DND-41 (cell line): ENCODE results near the gene SPAG16.

Experiments
- ATAC-seq: fragments of 200-7000 bp; cut with Tn5 transposase; 3 replicates; pipeline ENCODE4 v1.9.1; 2021; ENCODE audit warnings: low read depth; ENCODE audit not compliant: insufficient read depth
- DNase-seq: peaks from one replicate; pipeline ENCODE4 v3.0.0-alpha.2; 2020
- H2AFZ ChIP-seq: 2 replicates; pipeline ENCODE4 v1.6.0; 2012; ENCODE audit warnings: low read depth, low read length
- H3K27ac ChIP-seq: 2 replicates; pipeline ENCODE4 v1.5.1; 2012; ENCODE audit warnings: low read length, inconsistent platforms
- H3K27me3 ChIP-seq: fragments of 200-600 bp; sonication (generic); 2 replicates; pipeline ENCODE4 v1.6.0; 2012; ENCODE audit warnings: low read length, mild to moderate bottlenecking, inconsistent platforms; ENCODE audit not compliant: insufficient read depth, poor library complexity
- H3K36me3 ChIP-seq: 2 replicates; pipeline ENCODE4 v1.5.1; 2012; ENCODE audit warnings: low read length, inconsistent platforms; ENCODE audit not compliant: insufficient read depth
- H3K4me1 ChIP-seq: 2 replicates; pipeline ENCODE4 v1.5.1; 2012; ENCODE audit warnings: mild to moderate bottlenecking, low read length; ENCODE audit not compliant: insufficient read depth
- H3K4me2 ChIP-seq: 2 replicates; pipeline ENCODE4 v1.6.0; 2012; ENCODE audit warnings: mild to moderate bottlenecking, moderate library complexity, low read length, inconsistent platforms; ENCODE audit not compliant: insufficient read depth
- H3K4me3 ChIP-seq, 2 experiments: fragments of 200-600 bp in 1 of 2; shearing (Covaris generic) in 1 of 2; 2 replicates each; pipeline ENCODE4 v1.5.1; 2012 to 2016; ENCODE audit warnings: inconsistent platforms in 2 of 2, low read length in 2 of 2, mild to moderate bottlenecking in 2 of 2, low read depth in 1 of 2, moderate library complexity in 1 of 2
- H3K79me2 ChIP-seq: 2 replicates; pipeline ENCODE4 v1.6.0; 2012; ENCODE audit warnings: low read length, inconsistent platforms; ENCODE audit not compliant: insufficient read depth
- H3K9ac ChIP-seq: 2 replicates; pipeline ENCODE4 v1.6.0; 2012; ENCODE audit warnings: low read depth, mild to moderate bottlenecking, inconsistent platforms, low read length, moderate library complexity
- H3K9me3 ChIP-seq: 2 replicates; pipeline ENCODE4 v1.5.1; 2012; ENCODE audit warnings: low read length, moderate library complexity, mild to moderate bottlenecking, inconsistent platforms; ENCODE audit not compliant: insufficient read depth, severe bottlenecking
- H4K20me1 ChIP-seq: 2 replicates; pipeline ENCODE4 v1.6.0; 2012; ENCODE audit warnings: low read length; ENCODE audit not compliant: insufficient read depth
- EZH2 ChIP-seq: IDR thresholded peaks from 3 replicates; pipeline ENCODE4 v1.6.1; 2012; ENCODE audit warnings: borderline replicate concordance, low read depth, mild to moderate bottlenecking, moderate library complexity, low read length, inconsistent platforms; ENCODE audit not compliant: severe bottlenecking
- TF ChIP-seq, protein P1 (sequence below): IDR thresholded peaks from 2 replicates; pipeline ENCODE4 v1.5.1; 2012; ENCODE audit warnings: borderline replicate concordance, low read length, moderate library complexity, mild to moderate bottlenecking; ENCODE audit not compliant: poor library complexity, severe bottlenecking; ENCODE audit errors: extremely low read depth

Gene SPAG16

GRCh38 chr2:213237787-213238186 is 46.5 kb upstream of the SPAG16 start:
- H3K9me3 ChIP-seq = no peaks in the 10 kb centered on the region
- no peaks in the 10 kb centered on the region for H3K27me3 ChIP-seq
- peaks cover 83% of the 10 kb centered on the region for H3K4me1 ChIP-seq
- H3K4me2 ChIP-seq = no peak overlapping the region
- H3K79me2 ChIP-seq = no peaks in the 10 kb centered on the region
- no peaks in the 10 kb centered on the region for H3K36me3 ChIP-seq
- peak overlapping the region; percentile 9; the same call in 1 of the 2 replicates for H3K9ac ChIP-seq
- H4K20me1 ChIP-seq = no peaks in the 10 kb centered on the region
- ATAC-seq = no peak
- peak overlapping the region; percentile 53 for H3K27ac ChIP-seq
- H3K4me3 ChIP-seq = no peak overlapping the region
- no peak overlapping the region for H2AFZ ChIP-seq
- DNase-seq = no peak
- TF ChIP-seq EZH2 = no peak
- TF ChIP-seq, protein P1, sequence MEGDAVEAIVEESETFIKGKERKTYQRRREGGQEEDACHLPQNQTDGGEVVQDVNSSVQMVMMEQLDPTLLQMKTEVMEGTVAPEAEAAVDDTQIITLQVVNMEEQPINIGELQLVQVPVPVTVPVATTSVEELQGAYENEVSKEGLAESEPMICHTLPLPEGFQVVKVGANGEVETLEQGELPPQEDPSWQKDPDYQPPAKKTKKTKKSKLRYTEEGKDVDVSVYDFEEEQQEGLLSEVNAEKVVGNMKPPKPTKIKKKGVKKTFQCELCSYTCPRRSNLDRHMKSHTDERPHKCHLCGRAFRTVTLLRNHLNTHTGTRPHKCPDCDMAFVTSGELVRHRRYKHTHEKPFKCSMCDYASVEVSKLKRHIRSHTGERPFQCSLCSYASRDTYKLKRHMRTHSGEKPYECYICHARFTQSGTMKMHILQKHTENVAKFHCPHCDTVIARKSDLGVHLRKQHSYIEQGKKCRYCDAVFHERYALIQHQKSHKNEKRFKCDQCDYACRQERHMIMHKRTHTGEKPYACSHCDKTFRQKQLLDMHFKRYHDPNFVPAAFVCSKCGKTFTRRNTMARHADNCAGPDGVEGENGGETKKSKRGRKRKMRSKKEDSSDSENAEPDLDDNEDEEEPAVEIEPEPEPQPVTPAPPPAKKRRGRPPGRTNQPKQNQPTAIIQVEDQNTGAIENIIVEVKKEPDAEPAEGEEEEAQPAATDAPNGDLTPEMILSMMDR = no peak

DNA sequence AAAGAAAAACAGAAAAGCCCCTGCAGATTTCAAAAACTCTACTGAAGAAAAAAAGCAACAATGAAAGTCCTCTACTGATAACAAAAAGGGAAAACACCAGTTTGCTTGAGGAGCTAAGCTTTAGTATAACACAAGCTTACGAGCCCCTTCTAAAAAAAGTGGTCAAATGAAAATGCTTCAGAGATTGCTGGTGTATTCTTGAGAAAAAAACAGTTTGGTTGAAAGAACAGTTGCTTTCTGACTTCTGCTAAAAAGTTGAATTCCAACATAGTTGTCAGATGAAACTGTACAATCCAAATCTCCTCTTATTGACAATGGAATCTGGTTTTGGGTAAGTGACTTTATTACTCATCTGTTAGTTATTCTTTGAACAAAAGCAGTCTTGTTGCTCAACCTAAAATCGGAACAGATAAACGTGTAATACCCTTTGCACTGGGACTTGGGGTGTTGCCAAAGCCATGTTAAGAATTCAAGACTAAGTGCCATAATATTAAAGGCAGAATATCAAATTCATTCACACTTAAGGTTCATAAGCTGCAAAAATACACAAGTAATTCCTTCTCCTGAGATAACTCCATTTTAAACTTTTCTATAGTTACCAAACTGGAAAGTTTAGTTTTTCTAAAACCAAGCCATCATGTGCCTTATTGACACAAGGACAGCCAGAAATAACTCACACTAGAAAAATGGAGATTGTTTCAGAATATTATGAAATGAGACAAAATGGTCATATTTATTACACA is 45.3 kb upstream of the SPAG16 start:
- Histone ChIP-seq H2AFZ (peak overlapping the region; percentile 48), H3K79me2 (no peaks in the 10 kb centered on the region), H3K4me3 (no peak overlapping the region), H3K4me1 (peaks cover 84% of the 10 kb centered on the region), H3K4me2 (no peak overlapping the region), H3K36me3 (no peaks in the 10 kb centered on the region), H3K9ac (peak overlapping the region; percentile 6; the same call in 1 of the 2 replicates), H3K27ac (peak overlapping the region; percentile 37), H3K27me3 (no peaks in the 10 kb centered on the region), H4K20me1 (no peaks in the 10 kb centered on the region), H3K9me3 (no peaks in the 10 kb centered on the region)
- ATAC-seq (no peak), DNase-seq (no peak)
- no peak for TF ChIP-seq EZH2
- TF ChIP-seq, protein P1 = no peak

GRCh38 chr2:213241817-213242216 is 42.4 kb upstream of the SPAG16 start:
- Histone ChIP-seq H2AFZ (no peak overlapping the region; the same call in 1 of the 2 replicates), H3K27ac (peak overlapping the region; percentile 10; the same call in 1 of the 2 replicates)
- ATAC-seq = no peak

More at GRCh38 chr2:213241817-213242216, 42.4 kb upstream of the SPAG16 start:
- Histone ChIP-seq H3K27me3 (no peaks in the 10 kb centered on the region), H3K36me3 (no peaks in the 10 kb centered on the region), H3K4me3 (no peak overlapping the region), H4K20me1 (no peaks in the 10 kb centered on the region), H3K4me2 (no peak overlapping the region), H3K9ac (no peak overlapping the region), H3K79me2 (no peaks in the 10 kb centered on the region), H3K4me1 (peaks cover 67% of the 10 kb centered on the region), H3K9me3 (no peaks in the 10 kb centered on the region)
- DNase-seq = no peak
- TF ChIP-seq, protein P1 = no peak
- TF ChIP-seq EZH2 = no peak
